K562 (cell line): ENCODE data around the gene PRPF38A. TPM values are rescaled to one million over a fixed set of nuclear protein-coding genes. Genes with fewer than 3 reads are reported as not detected.

Source experiments
- ATF7 ChIP-seq: fragments of 450-650 bp; IDR thresholded peaks from 2 replicates; pipeline ENCODE4 v1.7.1; 2014; ENCODE audit warnings: mild to moderate bottlenecking, moderate library complexity
- BRD4 ChIP-seq: fragments of 200-600 bp; sonication (generic); IDR thresholded peaks from 2 replicates; pipeline ENCODE4 v1.6.1; 2017; ENCODE audit warnings: inconsistent platforms
- CBX5 ChIP-seq: IDR thresholded peaks from 2 replicates; pipeline ENCODE4 v1.6.1; 2014; ENCODE audit warnings: low read depth, borderline replicate concordance
- KLF1 ChIP-seq: fragments of 450-650 bp; IDR thresholded peaks from 2 replicates; pipeline ENCODE4 v1.6.1; 2016; ENCODE audit warnings: missing genetic modification characterization, missing compliant biosample characterization
- MECOM ChIP-seq: fragments of 250-450 bp; sonication (Bioruptor Pico); IDR thresholded peaks from 2 replicates; pipeline ENCODE4 v1.8.0; 2022; ENCODE audit warnings: inconsistent platforms
- NCOA2 ChIP-seq, 2 experiments: fragments of 450-650 bp; IDR thresholded peaks; 2 replicates each; pipeline ENCODE4 v1.6.1; 2018; ENCODE audit warnings: mild to moderate bottlenecking in 2 of 2, moderate library complexity in 1 of 2; ENCODE audit not compliant: partially characterized antibody in 2 of 2
- NR3C1 ChIP-seq: sonication (generic); formaldehyde crosslinking; IDR thresholded peaks from 2 replicates; pipeline ENCODE4 v1.8.1; 2022; ENCODE audit warnings: missing genetic modification reagents
- OTX1 ChIP-seq: fragments of 450-650 bp; formaldehyde crosslinking; IDR thresholded peaks from 2 replicates; pipeline ENCODE4 v1.4.0; 2022; ENCODE audit warnings: mild to moderate bottlenecking
- POLR2H ChIP-seq: IDR thresholded peaks from 2 replicates; pipeline ENCODE4 v1.6.1; 2016; ENCODE audit warnings: missing genetic modification characterization, low read depth, mild to moderate bottlenecking, control low read depth, missing compliant biosample characterization, moderate library complexity
- RUNX1 ChIP-seq: sonication (generic); IDR thresholded peaks from 2 replicates; pipeline ENCODE4 v1.6.1; 2016; ENCODE audit warnings: antibody characterized with exemption, low read depth
- SMARCC2 ChIP-seq: fragments of 450-650 bp; IDR thresholded peaks from 2 replicates; pipeline ENCODE4 v1.6.1; 2017; ENCODE audit warnings: antibody characterized with exemption, moderate library complexity, mild to moderate bottlenecking, low read depth
- SRSF3 ChIP-seq: fragments of 200-400 bp; formaldehyde crosslinking; IDR thresholded peaks from 2 replicates; pipeline ENCODE4 v1.6.1; 2016; ENCODE audit warnings: mild to moderate bottlenecking, low read length, moderate library complexity; ENCODE audit not compliant: insufficient read depth
- ZFP36 ChIP-seq: fragments of 150-350 bp; IDR thresholded peaks from 2 replicates; pipeline ENCODE4 v1.6.1; 2018; ENCODE audit warnings: low read length, low read depth; ENCODE audit not compliant: partially characterized antibody
- ZNF12 ChIP-seq: sonication (generic); formaldehyde crosslinking; IDR thresholded peaks from 2 replicates; pipeline ENCODE4 v1.4.0; 2020; ENCODE audit warnings: mild to moderate bottlenecking, missing genetic modification reagents
- polyA plus RNA-seq, 8 experiments: library from polyadenylated mRNA; depleted of rRNA in 4 of 8; stranded (reverse) in 5 of 8; unstranded in 3 of 8; fragments of >200 nt; fragmentation: Nextera tagmentation in 2 of 8; fragmentation: Illumina TruSeq in 1 of 8; extraction: Ambion mirVana in 2 of 8; extraction: Trizol in 1 of 8; gene quantifications; 2 replicates each; pipeline versions ENCODE4 v1.2.1 to v1.2.3, GENCODE V29; 2011 to 2014; ENCODE audit warnings: inconsistent platforms in 1 of 8, missing spikeins in 1 of 8
- total RNA-seq, 7 experiments: library from RNA; depleted of rRNA in 6 of 7; stranded (reverse); fragments of >200 nt in 6 of 7; fragmentation: Illumina TruSeq in 2 of 7; extraction: Trizol in 2 of 7; gene quantifications; 2 replicates each; pipeline versions ENCODE4 v1.2.1 to v1.2.3, GENCODE V29; 2011 to 2021; ENCODE audit warnings: low replicate concordance in 1 of 7
- TF ChIP-seq, protein P1 (sequence below): fragments of 450-650 bp; IDR thresholded peaks from 2 replicates; pipeline ENCODE4 v1.7.1; 2018; ENCODE audit warnings: mild to moderate bottlenecking, low read depth; ENCODE audit not compliant: partially characterized antibody
- TF ChIP-seq, protein P2 (sequence below), 2 experiments: fragments of 450-650 bp in 1 of 2; sonication (generic) in 1 of 2; formaldehyde crosslinking in 1 of 2; IDR thresholded peaks; 2 replicates each; pipeline versions ENCODE4 v1.7.1 to v1.9.0; 2016 to 2022; ENCODE audit warnings: inconsistent platforms in 1 of 2, mild to moderate bottlenecking in 1 of 2, missing genetic modification reagents in 1 of 2

PRPF38A gene
- total and polyA plus RNA-seq, 9 of the 15 experiments (the other 6 are each of a cell fraction or from before 2014, with no cell fraction given), result 53.6 to 198 (median 89.2) TPM

GRCh38 chr1:52365071-52365745, 39.2 kb upstream of the PRPF38A start (continued):
- TF ChIP-seq, protein P1, sequence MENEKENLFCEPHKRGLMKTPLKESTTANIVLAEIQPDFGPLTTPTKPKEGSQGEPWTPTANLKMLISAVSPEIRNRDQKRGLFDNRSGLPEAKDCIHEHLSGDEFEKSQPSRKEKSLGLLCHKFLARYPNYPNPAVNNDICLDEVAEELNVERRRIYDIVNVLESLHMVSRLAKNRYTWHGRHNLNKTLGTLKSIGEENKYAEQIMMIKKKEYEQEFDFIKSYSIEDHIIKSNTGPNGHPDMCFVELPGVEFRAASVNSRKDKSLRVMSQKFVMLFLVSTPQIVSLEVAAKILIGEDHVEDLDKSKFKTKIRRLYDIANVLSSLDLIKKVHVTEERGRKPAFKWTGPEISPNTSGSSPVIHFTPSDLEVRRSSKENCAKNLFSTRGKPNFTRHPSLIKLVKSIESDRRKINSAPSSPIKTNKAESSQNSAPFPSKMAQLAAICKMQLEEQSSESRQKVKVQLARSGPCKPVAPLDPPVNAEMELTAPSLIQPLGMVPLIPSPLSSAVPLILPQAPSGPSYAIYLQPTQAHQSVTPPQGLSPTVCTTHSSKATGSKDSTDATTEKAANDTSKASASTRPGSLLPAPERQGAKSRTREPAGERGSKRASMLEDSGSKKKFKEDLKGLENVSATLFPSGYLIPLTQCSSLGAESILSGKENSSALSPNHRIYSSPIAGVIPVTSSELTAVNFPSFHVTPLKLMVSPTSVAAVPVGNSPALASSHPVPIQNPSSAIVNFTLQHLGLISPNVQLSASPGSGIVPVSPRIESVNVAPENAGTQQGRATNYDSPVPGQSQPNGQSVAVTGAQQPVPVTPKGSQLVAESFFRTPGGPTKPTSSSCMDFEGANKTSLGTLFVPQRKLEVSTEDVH, result peak; percentile 36
- TF ChIP-seq POLR2H (tag) (peak; percentile 60; the same call in 1 of the 2 replicates), OTX1 (CRISPR knock-in tag) (peak; percentile 54; the same call in 1 of the 2 replicates), NR3C1 (no peak), ATF7 (peak; percentile 59), KLF1 (tag) (peak; percentile 43; the same call in 1 of the 2 replicates), ZFP36 (no peak), NCOA2 (IDR thresholded peaks at IDR 0.05; ENCODE audit: partially characterized antibody in 2 of 2) (no peak), ZNF12 (CRISPR knock-in tag) (peak; percentile 75; the same call in 1 of the 2 replicates), SMARCC2 (peak; percentile 41; the same call in 1 of the 2 replicates), MECOM (no peak), BRD4 (peak; percentile 74; the same call in 1 of the 2 replicates), CBX5 (no peak), RUNX1 (0 out of 2 replicates have a peak, but pooled peaks have one; percentile 13), SRSF3 (no peak)
- TF ChIP-seq, protein P2, sequence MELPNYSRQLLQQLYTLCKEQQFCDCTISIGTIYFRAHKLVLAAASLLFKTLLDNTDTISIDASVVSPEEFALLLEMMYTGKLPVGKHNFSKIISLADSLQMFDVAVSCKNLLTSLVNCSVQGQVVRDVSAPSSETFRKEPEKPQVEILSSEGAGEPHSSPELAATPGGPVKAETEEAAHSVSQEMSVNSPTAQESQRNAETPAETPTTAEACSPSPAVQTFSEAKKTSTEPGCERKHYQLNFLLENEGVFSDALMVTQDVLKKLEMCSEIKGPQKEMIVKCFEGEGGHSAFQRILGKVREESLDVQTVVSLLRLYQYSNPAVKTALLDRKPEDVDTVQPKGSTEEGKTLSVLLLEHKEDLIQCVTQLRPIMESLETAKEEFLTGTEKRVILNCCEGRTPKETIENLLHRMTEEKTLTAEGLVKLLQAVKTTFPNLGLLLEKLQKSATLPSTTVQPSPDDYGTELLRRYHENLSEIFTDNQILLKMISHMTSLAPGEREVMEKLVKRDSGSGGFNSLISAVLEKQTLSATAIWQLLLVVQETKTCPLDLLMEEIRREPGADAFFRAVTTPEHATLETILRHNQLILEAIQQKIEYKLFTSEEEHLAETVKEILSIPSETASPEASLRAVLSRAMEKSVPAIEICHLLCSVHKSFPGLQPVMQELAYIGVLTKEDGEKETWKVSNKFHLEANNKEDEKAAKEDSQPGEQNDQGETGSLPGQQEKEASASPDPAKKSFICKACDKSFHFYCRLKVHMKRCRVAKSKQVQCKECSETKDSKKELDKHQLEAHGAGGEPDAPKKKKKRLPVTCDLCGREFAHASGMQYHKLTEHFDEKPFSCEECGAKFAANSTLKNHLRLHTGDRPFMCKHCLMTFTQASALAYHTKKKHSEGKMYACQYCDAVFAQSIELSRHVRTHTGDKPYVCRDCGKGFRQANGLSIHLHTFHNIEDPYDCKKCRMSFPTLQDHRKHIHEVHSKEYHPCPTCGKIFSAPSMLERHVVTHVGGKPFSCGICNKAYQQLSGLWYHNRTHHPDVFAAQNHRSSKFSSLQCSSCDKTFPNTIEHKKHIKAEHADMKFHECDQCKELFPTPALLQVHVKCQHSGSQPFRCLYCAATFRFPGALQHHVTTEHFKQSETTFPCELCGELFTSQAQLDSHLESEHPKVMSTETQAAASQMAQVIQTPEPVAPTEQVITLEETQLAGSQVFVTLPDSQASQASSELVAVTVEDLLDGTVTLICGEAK (IDR thresholded peaks at IDR 0.05), result no peak; the same call in 1 of the 2 replicates
- TF ChIP-seq, protein P2 (CRISPR knock-in tag; IDR thresholded peaks at IDR 0.05), result no peak
